Aorta (tissue), 4 donors: ENCODE data around the gene SLU7. TPM values are rescaled to one million over a fixed set of nuclear protein-coding genes. Genes with fewer than 3 reads are reported as not detected.

ENCODE experiments used
- polyA plus RNA-seq, 2 donors: library from polyadenylated mRNA; stranded (reverse); fragments of 200-250 nt; gene quantifications; one replicate each; pipeline ENCODE4 v1.2.3, GENCODE V29; 2013
- total RNA-seq, 2 donors: library from RNA; stranded (reverse); fragmentation: NEBNext Ultra II Directional; extraction: Animal tissue kit (Norgen Biotek cat#: 25700); gene quantifications; one replicate each; pipeline ENCODE4 v1.2.1, GENCODE V29; 2021
- donor health status: healthy with polysubstance abuse.
- donor health status: Bipolar disorder and iron deficiency.
- donor health status: DM: no; HTN: no; CAD: no.
- donor health status: DM: yes; HTN: yes; CAD: no.

The SLU7 gene
- total and polyA plus RNA-seq, 4 donors: 36.3 to 60.6 (median 53.5) TPM

Other genes starting within 250 kb of the SLU7 start
- gene FABP6, start 189.6 kb downstream of the SLU7 start, total RNA-seq: not detected
- gene FABP6, start 189.6 kb downstream of the SLU7 start, polyA plus RNA-seq: not detected
- 1 to 10 TPM; 2.6 to 3.5 TPM for gene CCNJL, start 106.5 kb downstream of the SLU7 start, total RNA-seq
- gene CCNJL, start 106.5 kb downstream of the SLU7 start, polyA plus RNA-seq: under 1 TPM in 1 of 2 donors, not detected in 1; 0.18 TPM
- gene C1QTNF2, start 48.5 kb downstream of the SLU7 start, total RNA-seq: 10 to 100 TPM in 1 of 2 donors, 1 to 10 TPM in 1; 9.1 to 13.5 TPM
- gene C1QTNF2, start 48.5 kb downstream of the SLU7 start, polyA plus RNA-seq: 1 to 10 TPM; 8.2 to 9.4 TPM
- 1 to 10 TPM; 4.9 to 8.2 TPM for gene FAM200C, start 19.0 kb downstream of the SLU7 start, total RNA-seq
- gene FAM200C, start 19.0 kb downstream of the SLU7 start, polyA plus RNA-seq: 1 to 10 TPM; 3.5 to 6.4 TPM
- 1 to 10 TPM; 3.0 to 5.1 TPM for gene PTTG1, start 2.8 kb upstream of the SLU7 start, total RNA-seq
- gene PTTG1, start 2.8 kb upstream of the SLU7 start, polyA plus RNA-seq: 10 to 100 TPM in 1 of 2 donors, 1 to 10 TPM in 1; 4.9 to 18.7 TPM